ENCODE results near the gene ERMAP. TPM values are rescaled to one million over a fixed set of nuclear protein-coding genes. Genes with fewer than 3 reads are reported as not detected.

The ERMAP gene
- total and polyA plus RNA-seq, 9 of the 15 experiments (the other 6 are each of a cell fraction or from before 2014, with no cell fraction given) = 8.0 to 31.4 (median 22.5) TPM

GRCh38 chr1:42825036-42825851 lies 8.3 kb downstream of the ERMAP start (continued):
- TF ChIP-seq CREB3L1 (IDR thresholded peaks at IDR 0.05; ENCODE audit: borderline replicate concordance, low read depth) (peak; percentile 46; the same call in 1 of the 2 replicates), SPI1 (IDR thresholded peaks at IDR 0.05; ENCODE audit: borderline replicate concordance, low read depth, low read length) (no peak), TBL1XR1 (IDR thresholded peaks at IDR 0.05; ENCODE audit: low read length in 2 of 2) (peak; percentile 83 to 89; a peak in 3 of 4 replicates), CCAR2 (IDR thresholded peaks at IDR 0.05; ENCODE audit: low read depth, low read length) (no peak), HNRNPK (IDR thresholded peaks at IDR 0.05; ENCODE audit: low read depth, low read length, poor library complexity, severe bottlenecking) (no peak), ADNP (tag; IDR thresholded peaks at IDR 0.05) (peak; percentile 68; the same call in 1 of the 2 replicates), JUNB (CRISPR knock-in tag; conservative IDR thresholded peaks at IDR 0.05) (no peak), ELK3 (CRISPR knock-in tag; IDR thresholded peaks at IDR 0.05) (no peak), RERE (CRISPR knock-in tag; IDR thresholded peaks at IDR 0.05; ENCODE audit: borderline replicate concordance) (no peak), ZFP30 (CRISPR knock-in tag; IDR thresholded peaks at IDR 0.05; ENCODE audit: borderline replicate concordance) (no peak), ZNF253 (CRISPR knock-in tag; conservative IDR thresholded peaks at IDR 0.05) (no peak), SLC30A9 (CRISPR knock-in tag; IDR thresholded peaks at IDR 0.05) (no peak), TFAP4 (CRISPR knock-in tag; IDR thresholded peaks at IDR 0.05; ENCODE audit: borderline replicate concordance) (peak; percentile 21; the same call in 1 of the 2 replicates)

Data from K562 (cell line).